Tibial nerve (tissue), 4 donors: ENCODE data around the gene LRP3.

ENCODE experiments used
- CTCF ChIP-seq, 5 experiments: fragments of 200-600 bp in 3 of 5; fragments of 450-650 bp in 2 of 5; sonication (generic) in 3 of 5; IDR thresholded peaks; one replicate each; pipeline ENCODE4 v1.5.1; 2016 to 2019; ENCODE audit warnings: antibody characterized with exemption in 5 of 5, mild to moderate bottlenecking in 3 of 5, moderate library complexity in 2 of 5
- EP300 ChIP-seq, 2 donors: sonication (generic); formaldehyde crosslinking; IDR thresholded peaks; one replicate each; pipeline ENCODE4 v1.6.1; 2017; ENCODE audit warnings: antibody characterized with exemption in 2 of 2, mild to moderate bottlenecking in 1 of 2

GRCh38 chr19:33194532-33194885 is 379 bp downstream of the LRP3 start:
- peak in 1 of 5 experiments; percentile 9 for TF ChIP-seq CTCF (IDR thresholded peaks at IDR 0.05)
- no peak for TF ChIP-seq EP300 (IDR thresholded peaks at IDR 0.05)
